ENCODE measurements around the gene FAM181A. TPM values are rescaled to one million over a fixed set of nuclear protein-coding genes. Genes with fewer than 3 reads are reported as not detected.

The FAM181A gene
- total and polyA plus RNA-seq, 2 donors (not counting 1 experiment from before 2014, with no cell fraction given) = not detected

GRCh38 chr14:93947282-93947681, 20.1 kb downstream of the FAM181A start:
- H4K20me1 ChIP-seq (ENCODE audit: control insufficient read depth, insufficient read depth, low read length, poor library complexity, severe bottlenecking) = no peaks in the 10 kb centered on the region
- no peaks in the 10 kb centered on the region for H3K27me3 ChIP-seq (replicated peaks in 1 of 4; ENCODE audit: control extremely low read depth in 1 of 4, control insufficient read depth in 3 of 4, insufficient read depth in 4 of 4, low read length in 3 of 4)
- Mint-ChIP-seq H3K9me3 (ENCODE audit: insufficient read depth) (no peaks in the 10 kb centered on the region), H3K4me3 (no peak overlapping the region), H3K27ac (no peak overlapping the region), H3K27me3 (peaks cover 3% of the 10 kb centered on the region), H3K4me1 (no peaks in the 10 kb centered on the region)
- H3K27ac ChIP-seq (ENCODE audit: low read length in 2 of 2) = no peak overlapping the region
- ChIA-PET POLR2A (no interaction called here), CTCF (interaction anchor here (22.1 kb wide), 1 partner anchor 19 kb away, joined by 1036 read pairs; the partner anchor contains the start of gene ASB2)
- H3K4me1 ChIP-seq (ENCODE audit: control insufficient read depth in 2 of 2, insufficient read depth in 2 of 2, low read length in 2 of 2) = no peaks in the 10 kb centered on the region
- no peaks in the 10 kb centered on the region for H3K79me2 ChIP-seq (ENCODE audit: control insufficient read depth, insufficient read depth, low read length)
- H2AFZ ChIP-seq (ENCODE audit: insufficient read depth, low read depth, low read length, poor library complexity, severe bottlenecking) = no peak overlapping the region
- no peak overlapping the region for H3K4me3 ChIP-seq (ENCODE audit: control extremely low read depth in 1 of 5, extremely low read depth in 1 of 5, insufficient read depth in 1 of 5, low read depth in 2 of 5, low read length in 4 of 5)
- no peaks in the 10 kb centered on the region for H3K9me3 ChIP-seq (ENCODE audit: control extremely low read depth in 1 of 3, control insufficient read depth in 2 of 3, insufficient read depth in 1 of 3, low read length in 2 of 3)
- no peak for DNase-seq
- H3K36me3 ChIP-seq (replicated peaks in 1 of 2; ENCODE audit: control extremely low read depth in 1 of 2, control insufficient read depth in 1 of 2, extremely low read depth in 1 of 2, insufficient read depth in 2 of 2, low read length in 1 of 2) = no peaks in the 10 kb centered on the region
- no peak overlapping the region for H3K4me2 ChIP-seq (replicated peaks; ENCODE audit: low read depth, low read length, poor library complexity, severe bottlenecking)
- intact Hi-C loops (cut with micrococcal nuclease) = loop anchor here (5.0 kb wide), 1 partner anchor 40 kb away; no protein-coding TSS in a partner anchor
- no peak for ATAC-seq (ENCODE audit: low read depth)
- TF ChIP-seq EZH2 (IDR thresholded peaks at IDR 0.05; ENCODE audit: borderline replicate concordance, insufficient read depth, low read depth, low read length, poor library complexity, severe bottlenecking) = no peak
- TF ChIP-seq, protein P1, sequence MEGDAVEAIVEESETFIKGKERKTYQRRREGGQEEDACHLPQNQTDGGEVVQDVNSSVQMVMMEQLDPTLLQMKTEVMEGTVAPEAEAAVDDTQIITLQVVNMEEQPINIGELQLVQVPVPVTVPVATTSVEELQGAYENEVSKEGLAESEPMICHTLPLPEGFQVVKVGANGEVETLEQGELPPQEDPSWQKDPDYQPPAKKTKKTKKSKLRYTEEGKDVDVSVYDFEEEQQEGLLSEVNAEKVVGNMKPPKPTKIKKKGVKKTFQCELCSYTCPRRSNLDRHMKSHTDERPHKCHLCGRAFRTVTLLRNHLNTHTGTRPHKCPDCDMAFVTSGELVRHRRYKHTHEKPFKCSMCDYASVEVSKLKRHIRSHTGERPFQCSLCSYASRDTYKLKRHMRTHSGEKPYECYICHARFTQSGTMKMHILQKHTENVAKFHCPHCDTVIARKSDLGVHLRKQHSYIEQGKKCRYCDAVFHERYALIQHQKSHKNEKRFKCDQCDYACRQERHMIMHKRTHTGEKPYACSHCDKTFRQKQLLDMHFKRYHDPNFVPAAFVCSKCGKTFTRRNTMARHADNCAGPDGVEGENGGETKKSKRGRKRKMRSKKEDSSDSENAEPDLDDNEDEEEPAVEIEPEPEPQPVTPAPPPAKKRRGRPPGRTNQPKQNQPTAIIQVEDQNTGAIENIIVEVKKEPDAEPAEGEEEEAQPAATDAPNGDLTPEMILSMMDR (IDR thresholded peaks at IDR 0.05) = no peak
- WGBS (ENCODE audit: insufficient coverage) = 92% methylated on average over 17 of the region's 19 CpGs
- H3K9ac ChIP-seq (ENCODE audit: low read length) = no peak overlapping the region

DNA sequence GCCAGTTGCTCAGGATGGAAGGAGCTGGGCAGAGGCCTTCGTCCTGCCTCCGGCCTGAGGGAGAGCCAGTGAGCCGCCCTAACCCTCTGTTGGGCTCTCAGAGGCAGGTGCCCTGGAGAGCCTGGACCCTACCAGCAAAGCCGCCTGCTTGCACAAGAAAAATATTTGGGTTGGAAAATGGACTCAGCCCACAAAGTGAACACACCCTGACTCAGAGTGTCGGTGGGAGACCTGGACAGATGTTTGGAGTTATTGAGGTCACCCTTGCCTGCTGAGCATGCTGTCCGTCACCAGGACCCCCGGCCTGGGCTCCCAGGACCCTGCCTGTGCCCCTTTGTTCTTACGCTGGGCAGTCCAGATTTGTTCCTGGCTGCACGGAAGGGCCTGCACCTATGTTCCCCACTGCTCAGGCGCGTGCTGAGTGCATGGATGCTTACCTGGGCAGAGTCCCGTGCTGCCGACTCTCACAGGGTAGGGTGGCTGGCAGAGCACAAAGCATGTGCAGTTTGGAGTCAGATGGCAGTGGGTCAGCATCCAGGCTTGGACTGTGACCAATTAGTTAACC, 22.4 kb downstream of the FAM181A start:
- no peaks in the 10 kb centered on the region for H3K36me3 ChIP-seq (replicated peaks in 1 of 2; ENCODE audit: control extremely low read depth in 1 of 2, control insufficient read depth in 1 of 2, extremely low read depth in 1 of 2, insufficient read depth in 2 of 2, low read length in 1 of 2)
- TF ChIP-seq, protein P1 (IDR thresholded peaks at IDR 0.05) = no peak
- TF ChIP-seq EZH2 (IDR thresholded peaks at IDR 0.05; ENCODE audit: borderline replicate concordance, insufficient read depth, low read depth, low read length, poor library complexity, severe bottlenecking) = no peak
- ATAC-seq (ENCODE audit: low read depth) (no peak), DNase-seq (no peak)
- no peaks in the 10 kb centered on the region for H4K20me1 ChIP-seq (ENCODE audit: control insufficient read depth, insufficient read depth, low read length, poor library complexity, severe bottlenecking)
- Mint-ChIP-seq H3K4me1 (peaks cover 16% of the 10 kb centered on the region), H3K9me3 (ENCODE audit: insufficient read depth) (no peaks in the 10 kb centered on the region), H3K27ac (no peak overlapping the region), H3K4me3 (no peak overlapping the region), H3K27me3 (peaks cover 3% of the 10 kb centered on the region)
- intact Hi-C loops (cut with micrococcal nuclease) = loop anchor here (5.0 kb wide), 1 partner anchor 38 kb away; no protein-coding TSS in a partner anchor
- no peak overlapping the region for H3K27ac ChIP-seq (ENCODE audit: low read length in 2 of 2)
- POLR2A ChIA-PET = interaction anchor here (0.8 kb wide), 1 partner anchor 16 kb away, joined by 3 read pairs; no protein-coding TSS in a partner anchor
- H3K79me2 ChIP-seq (ENCODE audit: control insufficient read depth, insufficient read depth, low read length) = peaks cover 4% of the 10 kb centered on the region
- peaks cover 9 to 18% of the 10 kb centered on the region in 2 donors for H3K4me1 ChIP-seq (ENCODE audit: control insufficient read depth in 2 of 2, insufficient read depth in 2 of 2, low read length in 2 of 2)
- no peak overlapping the region for H3K4me2 ChIP-seq (replicated peaks; ENCODE audit: low read depth, low read length, poor library complexity, severe bottlenecking)
- no peaks in the 10 kb centered on the region for H3K9me3 ChIP-seq (ENCODE audit: control extremely low read depth in 1 of 3, control insufficient read depth in 2 of 3, insufficient read depth in 1 of 3, low read length in 2 of 3)
- no peak overlapping the region for H3K4me3 ChIP-seq (ENCODE audit: control extremely low read depth in 1 of 5, extremely low read depth in 1 of 5, insufficient read depth in 1 of 5, low read depth in 2 of 5, low read length in 4 of 5)
- CTCF ChIA-PET = interaction anchor here (22.1 to 37.7 kb wide), 2 partner anchors 7 to 17 kb away, joined by 1036 read pairs; partner anchors contain the start of gene ASB2
- H2AFZ ChIP-seq (ENCODE audit: insufficient read depth, low read depth, low read length, poor library complexity, severe bottlenecking) = no peak overlapping the region
- 98% methylated on average over 13 of the region's 13 CpGs for WGBS (ENCODE audit: insufficient coverage)
- H3K9ac ChIP-seq (ENCODE audit: low read length) = no peak overlapping the region
- no peaks in the 10 kb centered on the region for H3K27me3 ChIP-seq (replicated peaks in 1 of 4; ENCODE audit: control extremely low read depth in 1 of 4, control insufficient read depth in 3 of 4, insufficient read depth in 4 of 4, low read length in 3 of 4)
